Hepatocyte (in vitro differentiated cells): ENCODE data around the gene EHD3. TPM values are rescaled to one million over a fixed set of nuclear protein-coding genes. Genes with fewer than 3 reads are reported as not detected.

Source experiments
- DNase-seq: peaks from one replicate; pipeline ENCODE4 v3.0.0-alpha.2; 2016; ENCODE audit warnings: low spot score
- H2AFZ ChIP-seq: fragments of 200-600 bp; sonication (generic); 2 replicates; pipeline ENCODE4 v1.6.0; 2016; ENCODE audit warnings: antibody characterized with exemption, mild to moderate bottlenecking
- H3K27ac ChIP-seq: fragments of 200-600 bp; sonication (generic); 2 replicates; pipeline ENCODE4 v1.5.1; 2016; ENCODE audit warnings: mild to moderate bottlenecking
- H3K27me3 ChIP-seq: fragments of 200-600 bp; sonication (generic); 2 replicates; pipeline ENCODE4 v1.6.1; 2016
- H3K36me3 ChIP-seq: fragments of 200-600 bp; sonication (generic); replicated peaks from 2 replicates; pipeline ENCODE4 v1.5.1; 2016; ENCODE audit warnings: low read depth; ENCODE audit not compliant: insufficient read depth
- H3K4me1 ChIP-seq: fragments of 200-600 bp; sonication (generic); 2 replicates; pipeline ENCODE4 v1.5.1; 2016; ENCODE audit warnings: mild to moderate bottlenecking, moderate library complexity; ENCODE audit not compliant: insufficient read depth
- H3K4me2 ChIP-seq: fragments of 200-600 bp; sonication (generic); 2 replicates; pipeline ENCODE4 v1.6.0; 2016
- H3K4me3 ChIP-seq: fragments of 200-600 bp; sonication (generic); 2 replicates; pipeline ENCODE4 v1.5.1; 2016; ENCODE audit warnings: mild to moderate bottlenecking
- H3K79me2 ChIP-seq: fragments of 200-600 bp; sonication (generic); 2 replicates; pipeline ENCODE4 v1.6.0; 2017; ENCODE audit warnings: mild to moderate bottlenecking
- H3K9me2 ChIP-seq: fragments of 200-600 bp; sonication (generic); replicated peaks from 2 replicates; pipeline ENCODE4 v1.6.0; 2017; ENCODE audit warnings: mild to moderate bottlenecking; ENCODE audit not compliant: insufficient read depth
- H3K9me3 ChIP-seq: fragments of 200-600 bp; sonication (generic); 2 replicates; pipeline ENCODE4 v1.5.1; 2016; ENCODE audit warnings: low read depth, mild to moderate bottlenecking
- H4K20me1 ChIP-seq: fragments of 200-600 bp; sonication (generic); 2 replicates; pipeline ENCODE4 v1.6.0; 2016; ENCODE audit warnings: mild to moderate bottlenecking; ENCODE audit not compliant: insufficient read depth, poor library complexity, severe bottlenecking
- EZH2 ChIP-seq: fragments of 200-600 bp; sonication (generic); IDR thresholded peaks from 2 replicates; pipeline ENCODE4 v1.6.1; 2016; ENCODE audit warnings: antibody characterized with exemption, mild to moderate bottlenecking, borderline replicate concordance
- EZH2phosphoT487 ChIP-seq: fragments of 200-600 bp; sonication (generic); IDR thresholded peaks from one replicate; pipeline ENCODE4 v1.6.1; 2018; ENCODE audit warnings: antibody characterized with exemption, mild to moderate bottlenecking, low read depth, moderate library complexity; ENCODE audit not compliant: unreplicated experiment, severe bottlenecking
- WGBS: methylation state at CpG from one replicate; pipeline ENCODE4 v1.1.6; 2016; ENCODE audit warnings: low lambda C conversion rate; ENCODE audit errors: missing lambda C conversion rate; 5-methylcytosine and 5-hydroxymethylcytosine counted together
- polyA plus RNA-seq: library from polyadenylated mRNA; unstranded; fragments of >200 nt; fragmentation: Nextera tagmentation; extraction: Ambion mirVana; gene quantifications from 2 replicates; pipeline ENCODE4 v1.2.1, GENCODE V29; 2016
- total RNA-seq: library from RNA; depleted of rRNA; stranded (reverse); fragments of >200 nt; gene quantifications from 2 replicates; pipeline ENCODE4 v1.2.3, GENCODE V29; 2014
- TF ChIP-seq, protein P1 (sequence below): fragments of 200-600 bp; sonication (generic); IDR thresholded peaks from 2 replicates; pipeline ENCODE4 v1.5.1; 2016; ENCODE audit warnings: antibody characterized with exemption, mild to moderate bottlenecking; ENCODE audit not compliant: poor library complexity

Gene EHD3
- total and polyA plus RNA-seq, 2 experiments from 2014 or later: 4.5 to 6.2 TPM

DNA sequence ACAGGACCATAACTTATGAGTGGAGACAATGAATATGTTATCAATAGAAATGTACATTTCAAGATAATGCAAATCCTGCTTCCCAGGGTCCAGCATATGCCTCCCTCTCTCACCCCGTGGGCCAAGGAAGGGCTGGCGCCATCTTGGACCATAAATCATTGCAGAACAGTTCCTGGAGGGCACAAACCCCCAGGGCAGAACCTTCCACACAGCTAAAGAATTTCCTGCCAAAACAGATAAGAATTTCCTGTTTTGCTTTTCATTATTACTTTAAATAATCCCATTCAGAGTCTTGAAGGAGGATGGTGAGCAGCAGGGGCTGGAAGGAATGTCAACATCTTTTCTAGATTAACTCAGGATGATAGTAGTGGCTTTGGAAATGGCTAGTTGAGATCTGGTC lies 53.7 kb downstream of the EHD3 start:
- H3K79me2 ChIP-seq: no peaks in the 10 kb centered on the region
- no peaks in the 10 kb centered on the region for H3K9me2 ChIP-seq
- no peaks in the 10 kb centered on the region for H3K4me1 ChIP-seq
- no peak overlapping the region for H3K27ac ChIP-seq
- H3K4me3 ChIP-seq: no peak overlapping the region
- H3K9me3 ChIP-seq: no peaks in the 10 kb centered on the region
- H2AFZ ChIP-seq: no peak overlapping the region
- no peak for DNase-seq
- no peaks in the 10 kb centered on the region for H3K27me3 ChIP-seq
- TF ChIP-seq EZH2: no peak
- TF ChIP-seq, protein P1, sequence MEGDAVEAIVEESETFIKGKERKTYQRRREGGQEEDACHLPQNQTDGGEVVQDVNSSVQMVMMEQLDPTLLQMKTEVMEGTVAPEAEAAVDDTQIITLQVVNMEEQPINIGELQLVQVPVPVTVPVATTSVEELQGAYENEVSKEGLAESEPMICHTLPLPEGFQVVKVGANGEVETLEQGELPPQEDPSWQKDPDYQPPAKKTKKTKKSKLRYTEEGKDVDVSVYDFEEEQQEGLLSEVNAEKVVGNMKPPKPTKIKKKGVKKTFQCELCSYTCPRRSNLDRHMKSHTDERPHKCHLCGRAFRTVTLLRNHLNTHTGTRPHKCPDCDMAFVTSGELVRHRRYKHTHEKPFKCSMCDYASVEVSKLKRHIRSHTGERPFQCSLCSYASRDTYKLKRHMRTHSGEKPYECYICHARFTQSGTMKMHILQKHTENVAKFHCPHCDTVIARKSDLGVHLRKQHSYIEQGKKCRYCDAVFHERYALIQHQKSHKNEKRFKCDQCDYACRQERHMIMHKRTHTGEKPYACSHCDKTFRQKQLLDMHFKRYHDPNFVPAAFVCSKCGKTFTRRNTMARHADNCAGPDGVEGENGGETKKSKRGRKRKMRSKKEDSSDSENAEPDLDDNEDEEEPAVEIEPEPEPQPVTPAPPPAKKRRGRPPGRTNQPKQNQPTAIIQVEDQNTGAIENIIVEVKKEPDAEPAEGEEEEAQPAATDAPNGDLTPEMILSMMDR: no peak
- TF ChIP-seq EZH2phosphoT487: no peak
- no peaks in the 10 kb centered on the region for H3K36me3 ChIP-seq
- H4K20me1 ChIP-seq: no peaks in the 10 kb centered on the region
- WGBS: 44% methylated on average over 2 of the region's 2 CpGs
- H3K4me2 ChIP-seq: no peak overlapping the region

DNA sequence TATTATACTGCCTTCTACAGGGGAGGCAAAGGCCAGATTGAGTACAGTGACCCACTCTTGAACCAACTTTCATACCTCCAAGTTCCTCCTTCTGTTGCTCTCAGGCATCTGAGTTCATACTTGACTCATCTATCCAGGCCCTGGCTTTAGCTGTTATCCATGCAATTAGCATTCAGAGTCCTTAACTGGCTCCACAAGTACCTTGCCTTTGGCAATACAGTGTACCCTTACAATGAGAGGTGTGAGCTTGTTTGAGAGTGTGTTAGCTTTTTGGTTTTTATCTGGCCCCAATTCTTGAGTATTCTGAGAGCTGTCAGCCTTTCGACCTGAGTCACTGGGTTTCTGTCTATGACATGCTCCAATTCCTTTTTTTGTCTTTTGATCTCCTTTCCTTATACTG lies 60.2 kb downstream of the EHD3 start:
- Histone ChIP-seq H3K4me3 (no peak overlapping the region), H2AFZ (no peak overlapping the region), H3K4me1 (no peaks in the 10 kb centered on the region), H3K9me2 (no peaks in the 10 kb centered on the region), H4K20me1 (no peaks in the 10 kb centered on the region), H3K27ac (no peak overlapping the region), H3K36me3 (no peaks in the 10 kb centered on the region), H3K9me3 (no peaks in the 10 kb centered on the region), H3K27me3 (no peaks in the 10 kb centered on the region), H3K79me2 (no peaks in the 10 kb centered on the region), H3K4me2 (no peak overlapping the region)
- no peak for TF ChIP-seq EZH2
- TF ChIP-seq, protein P1: no peak
- no peak for TF ChIP-seq EZH2phosphoT487
- 77% methylated on average over 1 of the region's 1 CpG for WGBS
- no peak for DNase-seq

DNA sequence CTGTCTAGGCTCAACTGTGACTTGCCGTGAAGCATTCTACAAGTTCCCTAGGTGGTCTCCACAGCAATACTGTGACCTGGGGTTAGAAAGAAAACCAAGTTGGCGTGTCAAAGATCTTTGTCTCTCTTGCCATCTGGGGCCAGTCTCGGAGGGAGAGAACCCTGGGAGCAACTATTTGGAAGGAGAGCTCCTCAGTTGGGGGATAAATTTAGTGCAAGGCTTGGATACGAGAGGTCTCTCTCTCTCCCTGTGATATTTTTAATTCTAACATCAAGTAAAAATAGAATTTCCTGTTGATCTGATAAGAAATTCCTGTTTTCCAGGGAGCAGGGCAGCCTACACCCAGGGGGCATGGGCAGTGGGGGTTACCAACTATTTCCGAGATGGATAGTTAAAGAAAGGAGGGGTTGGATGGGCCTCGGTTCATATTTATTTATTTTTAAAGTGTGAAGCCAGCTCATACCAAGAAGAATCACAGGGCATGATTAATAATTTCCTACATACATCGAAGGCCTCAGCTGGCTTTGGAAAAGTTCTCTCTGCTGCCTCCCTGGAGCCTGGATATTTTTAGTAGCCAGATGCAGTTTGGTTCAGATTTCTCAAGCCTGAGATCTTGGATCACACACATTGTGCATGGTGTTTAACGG lies 62.8 kb downstream of the EHD3 start:
- Histone ChIP-seq H3K4me1 (peaks cover 3% of the 10 kb centered on the region), H3K27ac (no peak overlapping the region), H3K79me2 (no peaks in the 10 kb centered on the region), H4K20me1 (no peaks in the 10 kb centered on the region), H3K4me2 (no peak overlapping the region), H3K9me3 (no peaks in the 10 kb centered on the region), H2AFZ (no peak overlapping the region), H3K4me3 (no peak overlapping the region), H3K36me3 (no peaks in the 10 kb centered on the region), H3K9me2 (no peaks in the 10 kb centered on the region), H3K27me3 (no peaks in the 10 kb centered on the region)
- no peak for DNase-seq
- TF ChIP-seq EZH2phosphoT487 (no peak), EZH2 (no peak)
- TF ChIP-seq, protein P1: no peak
- WGBS: 80% methylated on average over 8 of the region's 8 CpGs
